Measurements from ENCODE around the gene KRTAP10-2. TPM values are rescaled to one million over a fixed set of nuclear protein-coding genes. Genes with fewer than 3 reads are reported as not detected.

The KRTAP10-2 gene
- total RNA-seq, 1 donor from 2014 or later = not detected

DNA sequence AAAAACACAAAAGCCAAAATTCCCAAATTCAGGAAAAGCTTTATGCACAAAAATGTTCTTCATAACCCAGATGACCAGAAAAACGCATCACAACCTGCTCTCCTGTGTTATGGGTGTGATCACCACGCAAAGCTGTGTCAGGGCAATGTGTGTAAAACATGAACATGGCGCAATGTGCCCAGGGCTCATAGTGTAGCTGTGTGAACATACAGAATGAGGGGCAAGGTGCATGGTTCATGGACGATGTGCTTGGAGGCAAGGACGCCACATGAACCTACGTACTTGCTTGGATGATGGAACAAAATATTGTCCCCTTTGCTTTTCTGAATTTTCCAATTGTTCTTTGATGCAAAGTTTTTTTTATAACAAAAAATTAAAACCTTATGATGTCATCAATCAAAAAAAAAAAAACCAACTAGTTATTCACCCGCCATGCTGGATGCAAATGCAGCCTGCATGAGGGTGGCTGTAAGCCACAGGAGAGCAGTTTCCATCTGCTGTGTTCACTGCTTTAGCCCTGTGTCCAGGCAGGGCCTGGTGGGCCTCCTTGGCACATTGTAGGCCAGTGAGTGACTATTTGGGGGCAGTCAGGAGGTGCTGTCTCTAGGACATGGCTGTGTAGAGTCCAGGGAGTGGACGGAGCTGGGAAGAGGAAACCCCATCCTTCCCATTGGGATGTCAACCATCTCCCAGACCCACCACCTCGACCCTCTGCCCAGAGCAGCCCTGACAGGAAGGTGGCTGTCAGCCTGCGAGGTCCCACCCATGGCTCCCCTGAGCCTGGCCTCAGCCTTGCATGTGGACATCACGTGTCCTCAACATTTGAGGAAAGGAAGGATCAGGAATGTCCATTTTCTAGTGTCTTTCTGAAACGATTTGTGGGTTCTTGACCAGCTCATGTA, 25.0 kb downstream of the KRTAP10-2 start:
- DNase-seq (ENCODE audit: low spot score) = no peak

DNA sequence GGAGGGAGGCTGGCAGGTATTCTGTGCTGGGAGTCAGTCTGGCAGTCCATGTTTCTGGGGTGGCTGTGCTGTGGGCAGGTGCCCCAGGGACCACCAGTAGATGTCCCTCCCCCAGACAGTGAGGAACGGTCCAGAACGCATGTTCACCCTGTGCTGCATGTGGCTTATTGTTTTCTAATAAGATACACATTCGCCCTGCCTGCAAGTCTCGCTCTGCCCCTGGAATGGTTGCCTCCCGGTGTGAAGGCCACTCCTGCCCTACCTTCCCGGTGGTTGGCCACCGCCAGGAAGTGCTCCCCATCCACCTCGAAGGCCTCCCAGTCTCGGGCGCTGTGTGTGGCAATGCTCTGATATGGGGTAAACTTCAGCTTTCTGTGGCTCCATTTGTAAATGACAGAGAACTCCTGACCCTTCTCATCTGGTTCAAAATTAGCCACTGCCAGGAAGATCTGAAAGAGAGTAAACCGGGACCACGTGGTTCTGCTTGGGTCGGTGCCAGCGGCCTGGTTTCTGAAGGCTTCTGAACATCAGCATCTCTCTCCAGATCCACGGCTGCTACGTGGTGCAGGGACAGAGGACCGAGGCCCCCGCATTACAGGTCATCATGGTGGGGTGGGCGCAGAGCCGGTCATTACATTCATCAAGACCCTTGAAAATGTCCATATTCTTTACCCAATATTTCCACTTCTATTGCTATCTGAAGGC, 25.8 kb downstream of the KRTAP10-2 start:
- no peak for DNase-seq (ENCODE audit: low spot score)

DNA sequence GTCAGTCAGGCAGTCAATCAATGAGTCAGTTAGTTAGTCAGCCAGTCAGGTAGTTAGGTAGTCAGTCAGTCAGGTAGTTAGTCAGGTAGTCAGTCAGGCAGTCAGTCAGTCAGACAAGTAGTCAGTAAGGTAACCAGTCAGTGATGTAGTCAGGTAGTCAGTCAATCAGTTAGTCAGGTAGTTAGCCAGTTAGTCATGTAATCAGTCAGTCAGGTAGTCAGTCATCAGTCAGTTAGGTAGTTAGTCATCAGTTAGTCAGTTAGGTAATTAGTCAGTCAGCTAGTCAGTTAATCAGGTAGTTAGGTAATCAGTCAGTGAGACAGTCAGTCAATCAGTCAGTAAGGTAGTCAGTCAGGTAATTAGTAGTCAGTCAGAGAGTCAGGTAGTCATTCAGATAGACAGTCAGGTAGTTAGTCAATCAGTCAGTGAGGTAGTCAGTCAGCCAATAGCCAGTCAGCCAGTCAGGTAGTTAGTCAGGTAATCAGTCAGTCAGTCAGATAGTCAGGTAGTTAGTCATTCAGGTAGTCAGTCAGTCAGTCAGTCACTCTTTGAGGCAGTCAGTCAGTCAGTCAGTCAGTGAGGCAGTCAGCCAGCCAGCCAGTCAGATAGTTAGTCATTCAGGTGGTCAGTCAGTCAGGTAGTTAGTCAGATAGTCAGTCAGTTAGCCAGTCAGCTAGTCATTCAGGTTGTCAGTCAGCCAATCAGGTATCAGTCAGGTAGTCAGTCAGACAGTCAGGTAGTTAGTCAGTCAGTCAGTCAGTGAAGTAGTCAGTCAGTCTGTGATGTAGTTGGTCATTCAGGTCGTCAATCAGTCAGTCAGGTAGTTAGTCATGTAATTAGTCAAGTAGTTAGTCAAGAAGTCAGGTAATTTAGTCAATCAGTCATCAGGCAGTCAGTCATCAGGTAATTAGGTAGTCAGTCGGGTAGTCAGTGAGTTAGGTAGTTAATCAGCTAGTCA, 26.6 kb downstream of the KRTAP10-2 start:
- DNase-seq (ENCODE audit: low spot score) = no peak

DNA sequence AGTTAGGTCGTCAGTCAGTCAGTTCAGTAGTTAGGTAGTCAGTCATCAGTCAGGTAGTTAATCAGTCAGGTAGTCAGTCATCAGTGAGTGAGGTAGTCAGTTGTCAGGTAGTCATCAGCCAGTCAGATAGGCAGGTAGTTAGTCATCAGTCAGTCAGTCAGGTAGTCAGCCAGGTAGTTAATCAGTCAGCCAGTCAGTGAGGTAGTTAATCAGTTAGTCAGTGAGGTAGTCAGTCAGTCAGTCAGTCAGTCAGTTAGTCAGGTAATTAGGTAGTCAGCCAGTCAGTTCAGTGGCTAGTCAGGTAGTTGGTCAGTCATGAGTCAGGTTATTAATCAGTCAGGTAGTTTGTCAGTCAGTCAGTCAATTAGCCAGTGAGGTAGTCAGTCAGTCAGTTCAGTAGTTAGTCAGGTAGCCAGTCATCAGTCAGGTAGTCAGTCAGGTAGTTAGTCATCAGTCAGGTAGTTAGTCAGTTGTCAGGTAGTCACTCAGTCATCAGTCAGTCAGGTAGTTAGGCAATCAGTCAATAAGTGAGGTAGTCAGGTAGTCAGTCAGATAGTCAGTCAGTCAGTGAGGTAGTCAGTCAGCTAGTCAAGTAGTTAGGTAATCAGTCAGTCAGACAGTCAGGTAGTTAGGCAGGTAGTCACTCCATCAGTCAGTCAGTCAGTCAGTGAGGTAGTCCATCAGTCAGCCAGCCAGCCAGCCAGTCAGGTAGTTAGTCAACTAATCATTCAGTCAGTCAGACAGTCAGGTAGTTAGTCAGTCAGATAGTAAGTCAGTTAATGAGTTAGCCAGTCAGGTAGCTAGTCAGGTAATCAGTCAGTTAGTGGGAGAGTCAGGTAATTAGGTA, 27.5 kb downstream of the KRTAP10-2 start:
- no peak for DNase-seq (ENCODE audit: low spot score)

DNA sequence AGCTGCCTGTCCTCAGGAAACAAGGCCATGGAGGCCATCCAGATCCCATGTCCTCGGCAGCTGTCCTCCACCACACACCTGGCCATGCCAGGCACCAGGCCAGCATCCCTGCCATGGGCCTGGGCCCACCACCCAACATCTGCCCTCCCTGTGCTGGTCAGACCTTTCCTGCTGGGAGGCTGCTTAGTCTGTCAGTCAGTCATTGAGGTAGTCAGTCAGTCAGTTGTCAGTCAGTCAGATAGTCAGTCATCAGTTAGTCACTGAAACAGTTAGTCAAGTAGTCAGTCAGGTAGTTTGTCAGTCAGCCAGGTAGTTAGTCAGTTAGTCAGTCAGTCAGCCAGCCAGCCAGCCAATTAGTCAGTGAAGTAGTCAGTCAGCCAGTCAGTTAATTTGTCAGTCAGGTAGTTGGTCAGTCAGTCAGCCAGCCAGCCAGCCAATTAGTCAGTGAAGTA, 28.5 kb downstream of the KRTAP10-2 start:
- no peak for DNase-seq (ENCODE audit: low spot score)

DNA sequence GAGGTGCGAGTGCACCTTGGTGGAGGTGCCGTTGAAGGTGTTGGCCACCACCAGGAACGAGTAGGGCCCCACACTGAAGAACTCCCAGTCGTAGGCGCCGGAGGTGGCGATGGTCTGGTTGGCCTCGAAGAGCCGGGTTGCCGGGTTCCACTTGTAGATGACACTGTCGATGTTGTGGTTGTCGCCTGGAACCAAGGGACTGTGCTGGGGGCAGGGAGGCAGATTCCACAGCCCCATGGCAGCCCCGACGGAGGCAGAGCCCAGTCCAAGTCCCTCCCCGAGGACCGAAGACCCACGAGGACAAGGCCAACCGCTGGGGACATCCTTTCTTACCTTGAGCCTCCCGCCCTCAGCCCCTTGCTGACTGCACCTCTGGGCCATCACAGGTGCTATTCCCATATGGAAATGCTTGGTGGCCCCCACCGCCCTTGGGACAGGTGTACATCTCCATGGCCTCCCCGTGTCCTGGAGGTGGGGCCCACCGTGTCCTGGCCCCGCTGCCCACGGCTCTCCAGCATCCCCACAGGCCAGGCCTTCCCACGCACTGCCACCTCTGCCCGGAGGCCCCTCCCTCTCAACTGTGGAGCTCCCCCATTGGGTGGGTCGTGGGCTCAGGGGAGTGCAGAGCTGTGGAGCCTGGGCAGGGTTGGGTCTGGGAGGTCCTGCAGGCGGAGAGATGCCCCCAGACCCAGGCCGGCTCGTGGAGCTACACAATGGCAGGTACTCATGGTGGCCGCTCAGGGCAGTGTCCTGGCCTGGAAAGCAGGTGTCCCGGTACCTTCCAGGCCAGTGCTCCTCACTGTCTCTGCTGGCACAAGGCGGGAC, 29.2 kb downstream of the KRTAP10-2 start:
- no peak for DNase-seq (ENCODE audit: low spot score)

DNA sequence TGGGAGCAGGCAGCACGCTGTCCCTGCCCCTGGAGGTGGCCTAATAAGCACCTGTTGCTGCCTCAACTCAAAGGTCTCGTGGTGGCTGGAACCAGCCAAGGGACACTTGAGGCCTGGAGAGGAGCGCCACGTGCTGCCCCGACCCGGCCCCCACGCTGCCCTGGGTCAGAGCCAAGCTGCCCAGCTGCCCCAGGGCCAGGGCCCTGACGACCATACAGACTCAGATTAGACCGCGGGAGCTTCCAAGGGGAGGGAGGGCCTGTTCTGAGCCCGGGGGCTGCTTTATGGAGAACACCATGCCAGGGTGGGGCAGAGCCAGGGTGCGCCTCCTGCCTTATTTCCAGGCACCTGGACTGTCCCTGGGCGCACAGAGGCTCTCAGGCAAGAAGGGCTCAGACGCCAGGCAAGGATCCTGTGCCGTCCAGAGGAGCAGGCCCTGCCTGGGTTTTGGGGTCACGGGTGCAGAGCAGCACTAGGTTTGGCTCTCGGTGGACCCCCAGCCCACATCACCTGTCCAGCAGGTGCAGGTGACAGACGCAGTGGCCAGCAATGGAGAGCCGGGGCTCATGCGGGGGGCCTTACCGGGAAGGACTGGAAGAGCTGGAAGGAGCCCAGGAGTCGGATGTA, 29.9 kb downstream of the KRTAP10-2 start:
- no peak for DNase-seq (ENCODE audit: low spot score)

DNA sequence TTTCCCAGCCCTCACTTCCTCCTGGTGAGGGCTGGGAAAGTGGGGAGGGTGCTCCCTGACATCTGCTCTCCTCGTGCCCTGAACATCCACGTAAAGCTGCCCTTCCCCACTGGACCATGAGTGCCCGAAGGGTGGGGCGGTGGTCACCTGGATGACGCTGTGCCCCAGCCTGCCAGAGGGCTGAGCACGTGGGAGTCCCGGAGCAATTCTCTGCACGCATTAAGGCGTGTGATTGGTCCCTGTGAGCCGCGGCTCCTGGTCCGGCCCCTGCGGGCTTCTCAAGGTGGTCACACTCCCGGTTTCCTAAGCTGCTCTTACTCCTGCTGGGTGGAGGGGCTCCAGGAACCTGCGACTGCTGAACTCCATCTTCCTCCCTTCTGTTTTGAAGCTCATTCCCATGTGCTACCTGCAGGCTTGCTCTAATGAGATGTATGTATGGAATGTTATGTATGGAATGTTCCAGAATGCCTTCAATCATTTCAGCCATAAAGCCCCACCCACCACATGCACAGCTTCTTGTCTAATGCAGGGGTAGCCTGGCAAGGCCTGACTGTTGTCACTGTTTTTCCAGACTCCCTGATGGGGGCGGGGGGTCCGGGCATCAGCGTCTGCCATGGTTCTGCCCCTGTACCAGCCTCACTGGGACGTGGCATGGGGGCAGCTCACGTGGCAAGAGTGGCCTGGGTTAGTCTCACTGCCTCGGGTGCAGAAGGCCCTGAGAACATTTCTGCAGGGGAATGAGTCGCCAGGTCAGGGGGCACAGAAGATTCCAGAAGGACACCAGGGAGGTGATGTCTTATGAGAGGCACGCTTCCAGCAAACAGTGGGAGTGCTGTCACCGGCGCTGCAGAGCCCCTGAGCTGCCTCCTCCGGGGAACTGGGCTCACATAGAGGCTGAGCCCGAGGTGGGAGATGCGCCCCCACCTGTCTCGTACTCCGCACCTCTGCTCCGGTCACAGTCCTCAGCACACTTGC, 30.7 kb downstream of the KRTAP10-2 start:
- DNase-seq (ENCODE audit: low spot score) = no peak

DNA sequence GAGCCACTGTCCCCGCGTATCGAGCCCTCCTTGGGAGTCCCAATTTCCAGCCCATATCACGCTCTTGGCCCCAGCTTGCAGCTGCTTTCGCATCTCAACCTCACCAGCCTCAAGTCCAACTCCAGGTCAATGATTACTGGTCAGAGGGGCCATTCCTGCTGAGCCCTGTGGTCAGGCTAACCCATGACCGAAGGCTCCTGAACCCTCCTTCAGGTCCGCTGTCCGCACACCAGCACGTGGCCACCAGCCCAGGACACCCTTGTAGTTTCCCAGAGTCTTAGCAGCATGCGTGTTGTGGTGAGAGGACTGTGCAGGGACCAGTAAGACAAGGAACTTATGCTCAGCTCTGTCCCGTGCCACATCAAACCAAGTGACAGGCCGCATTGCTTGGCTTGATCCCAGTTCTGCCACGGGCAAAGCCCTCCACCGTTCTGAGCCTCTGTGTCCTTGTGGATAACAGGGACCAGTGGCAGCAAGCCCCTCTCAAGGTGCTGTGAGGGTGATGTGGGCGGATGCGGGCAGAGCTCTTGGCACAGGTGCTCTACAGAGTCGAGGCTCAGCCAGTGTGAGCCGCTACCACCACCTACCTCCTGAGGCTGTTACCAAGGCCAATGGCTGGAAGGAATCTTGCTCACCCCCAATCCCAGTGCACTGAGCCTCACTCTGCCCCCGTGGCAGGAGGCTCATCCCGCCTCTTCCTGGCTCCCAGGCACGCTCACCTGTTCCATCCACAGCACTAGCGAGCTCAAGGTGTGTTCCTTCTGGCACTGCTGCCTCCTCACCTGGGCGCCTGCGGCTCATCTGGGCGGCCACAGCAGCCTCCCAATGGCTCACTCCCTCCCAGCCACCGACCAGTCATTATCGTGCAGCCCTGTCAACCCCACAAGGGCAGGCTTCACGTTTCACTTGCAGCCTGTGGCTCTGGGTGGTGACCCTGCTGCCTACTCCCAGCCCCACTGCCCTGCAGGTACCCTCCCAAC, 31.7 kb downstream of the KRTAP10-2 start:
- DNase-seq (ENCODE audit: low spot score) = no peak

DNA sequence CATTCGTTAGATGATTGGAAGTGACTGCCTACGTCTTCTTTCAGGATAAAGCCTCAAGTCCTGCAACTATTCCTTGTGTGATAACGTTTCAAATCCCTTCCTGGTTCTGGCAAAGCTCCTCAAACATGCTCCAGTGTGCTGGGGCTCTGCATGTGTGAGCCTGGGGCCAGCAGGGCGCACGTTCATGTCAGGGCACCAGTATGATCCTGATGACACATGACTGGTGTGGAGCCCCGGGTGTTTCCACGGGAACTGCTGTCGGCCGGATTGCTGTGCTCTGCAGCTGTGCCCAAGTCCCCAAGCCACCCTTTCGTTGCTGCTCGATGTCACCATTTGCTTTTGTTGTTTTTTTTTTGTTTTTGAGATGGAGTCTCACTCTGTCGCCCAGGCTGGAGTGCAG, 32.6 kb downstream of the KRTAP10-2 start:
- no peak for DNase-seq (ENCODE audit: low spot score)

DNA sequence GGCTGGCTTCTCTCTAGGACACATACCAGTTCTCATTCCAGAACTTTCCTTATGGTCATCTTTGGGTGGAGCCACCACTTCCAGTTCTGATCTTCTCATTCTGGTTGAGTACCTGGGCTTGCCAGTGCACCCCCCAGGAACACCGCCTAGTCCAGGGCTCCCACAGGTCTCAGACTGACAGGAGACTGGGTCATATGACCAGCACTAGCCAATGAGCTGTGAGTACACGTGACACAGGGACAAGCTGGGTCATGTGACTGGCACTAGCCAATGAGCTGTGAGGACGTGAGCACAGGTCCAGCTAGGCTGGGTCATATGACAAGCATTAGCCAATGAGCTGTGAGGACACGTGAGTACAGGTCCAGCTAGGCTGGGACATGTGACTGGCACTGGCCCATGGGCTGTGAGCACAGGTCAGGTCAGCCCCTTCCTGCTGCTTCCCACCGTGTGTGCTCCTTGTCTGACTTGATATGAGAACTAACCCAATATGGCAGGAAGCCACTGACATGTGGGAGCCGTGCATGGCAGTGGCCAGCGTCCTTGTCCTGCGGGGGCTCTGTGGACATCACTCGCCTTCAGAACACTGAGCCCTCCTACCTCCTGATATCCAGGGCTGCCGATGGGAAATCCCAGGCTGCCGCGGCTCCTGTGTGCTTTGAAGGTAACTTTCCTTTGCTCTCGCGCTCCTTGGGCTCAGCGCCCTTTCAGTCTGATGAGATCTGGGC, 34.0 kb downstream of the KRTAP10-2 start:
- DNase-seq (ENCODE audit: low spot score) = no peak

DNA sequence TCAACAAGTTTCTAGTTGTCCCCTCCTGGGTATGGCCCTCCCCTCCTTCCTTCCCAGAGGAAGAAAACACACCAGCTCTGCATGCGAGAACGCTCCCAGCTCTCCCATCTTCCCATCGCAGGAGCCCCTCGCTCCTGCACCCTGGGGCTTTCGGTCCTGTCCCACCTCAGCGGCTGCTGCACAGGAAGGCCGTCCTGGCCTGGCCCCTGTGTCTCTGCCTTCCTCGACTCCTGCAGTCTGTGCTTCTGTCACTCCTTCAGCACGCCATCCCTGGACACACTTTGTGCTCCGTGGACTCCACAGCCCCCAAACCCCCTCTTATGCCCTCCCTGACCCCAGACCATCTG, 34.5 kb downstream of the KRTAP10-2 start:
- no peak for DNase-seq (ENCODE audit: low spot score)

DNA sequence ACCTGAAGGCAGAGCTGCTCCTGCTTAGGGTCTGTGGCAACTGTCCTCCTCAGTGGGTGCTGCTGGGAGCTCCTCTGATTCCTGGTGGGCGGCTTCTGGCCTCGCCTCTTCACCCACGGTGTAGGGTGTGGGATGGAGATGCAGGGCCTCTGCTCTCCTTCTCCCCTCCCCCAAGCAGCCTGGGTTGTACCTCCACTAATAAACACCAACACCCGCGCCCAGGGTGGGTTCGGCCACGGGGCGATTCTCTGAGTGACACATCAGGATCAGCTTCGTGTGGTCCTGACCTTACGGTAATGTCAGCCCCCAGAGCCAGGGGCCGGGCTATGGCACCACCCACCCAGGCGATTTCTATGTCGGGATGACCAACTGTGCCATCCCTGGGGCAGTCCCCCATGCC, 35.0 kb downstream of the KRTAP10-2 start:
- DNase-seq (ENCODE audit: low spot score) = no peak

DNA sequence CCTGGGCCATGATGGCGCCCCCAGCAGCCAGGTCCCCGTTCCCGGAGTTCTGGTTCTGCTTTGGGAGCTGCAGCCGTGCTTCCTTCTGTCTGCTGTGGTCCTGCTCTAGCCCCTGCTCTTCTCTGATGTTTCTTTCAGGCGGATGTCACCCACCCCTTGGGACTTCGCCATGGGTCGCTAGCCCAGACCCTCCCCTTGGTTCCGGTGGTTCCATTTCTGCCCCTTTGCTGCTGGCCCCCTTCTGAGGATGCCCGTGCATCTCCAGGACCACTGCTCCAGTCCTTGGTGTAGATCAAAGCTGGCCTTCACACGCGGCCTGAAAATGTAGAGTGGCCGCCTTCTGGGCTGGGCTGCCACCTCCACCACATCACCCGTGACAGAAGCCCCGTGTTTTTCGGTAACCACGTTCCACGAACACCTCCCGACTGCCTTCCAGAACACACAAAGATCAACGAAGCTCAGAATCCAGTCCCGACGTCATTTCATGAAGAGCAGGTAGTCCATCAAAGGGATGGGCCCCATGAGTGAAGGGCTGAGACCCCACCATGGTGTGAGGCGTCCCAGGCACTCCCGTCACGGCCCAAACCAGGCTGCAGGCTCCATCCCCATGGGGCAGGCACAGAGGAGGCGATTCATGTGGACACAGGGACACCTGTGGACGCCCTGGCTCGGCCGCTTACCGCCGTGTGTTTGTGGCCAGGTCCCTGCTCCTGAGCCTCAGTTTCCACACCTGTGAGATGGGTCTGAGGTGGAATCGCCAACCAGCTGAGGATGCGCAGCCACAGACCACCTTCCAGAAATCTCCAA, 35.7 kb downstream of the KRTAP10-2 start:
- no peak for DNase-seq (ENCODE audit: low spot score)

DNA sequence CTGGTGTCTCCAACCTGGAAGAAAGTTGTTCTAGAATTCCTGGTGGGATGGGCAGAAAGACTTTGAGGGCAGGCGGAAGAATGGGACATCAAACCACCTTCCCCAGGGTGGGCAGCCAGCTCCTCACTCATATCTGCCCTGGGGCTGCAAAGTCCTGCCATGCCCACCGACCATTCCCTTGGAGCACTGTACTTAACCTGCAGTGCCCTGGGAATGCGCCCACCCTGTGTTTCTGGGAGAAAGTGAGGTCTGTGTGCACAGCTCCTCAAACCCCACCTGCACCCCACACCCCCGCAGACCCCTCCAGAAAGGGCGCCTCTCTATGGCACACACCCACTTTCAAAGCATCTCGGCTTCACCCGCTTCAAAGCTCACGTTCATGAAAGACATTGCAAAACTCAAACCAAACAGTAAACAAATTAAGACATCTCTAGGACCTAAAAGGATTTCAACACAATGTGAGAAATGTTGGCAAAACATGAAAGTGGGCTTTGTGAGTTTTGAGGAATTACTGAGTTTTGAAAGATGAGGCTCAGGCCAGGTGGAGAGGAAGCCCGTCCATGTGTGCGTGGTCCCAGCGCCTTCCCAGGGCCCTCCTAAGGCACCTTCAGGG, 36.5 kb downstream of the KRTAP10-2 start:
- DNase-seq (ENCODE audit: low spot score) = no peak

Measured in mucosa of gallbladder (tissue), 1 donor.